Stimulated activated CD8-positive, alpha-beta memory T cell treated with anti-CD3 and anti-CD28 coated beads, Interleukin-12 subunit alpha, Interleukin-12 subunit beta, amount 100 ng/mL, for 4 hours (primary cell): ENCODE results near the gene VIPR2.
"Not testable (repeated sequence)": the region's sequence is repeated elsewhere in the genome, so short reads cannot be mapped to it uniquely, and the experiment has no call there.

ENCODE experiments used
- DNase-seq: peaks from one replicate; pipeline ENCODE4 v3.0.0-alpha.2; 2020; ENCODE audit warnings: low read depth

Gene VIPR2

DNA sequence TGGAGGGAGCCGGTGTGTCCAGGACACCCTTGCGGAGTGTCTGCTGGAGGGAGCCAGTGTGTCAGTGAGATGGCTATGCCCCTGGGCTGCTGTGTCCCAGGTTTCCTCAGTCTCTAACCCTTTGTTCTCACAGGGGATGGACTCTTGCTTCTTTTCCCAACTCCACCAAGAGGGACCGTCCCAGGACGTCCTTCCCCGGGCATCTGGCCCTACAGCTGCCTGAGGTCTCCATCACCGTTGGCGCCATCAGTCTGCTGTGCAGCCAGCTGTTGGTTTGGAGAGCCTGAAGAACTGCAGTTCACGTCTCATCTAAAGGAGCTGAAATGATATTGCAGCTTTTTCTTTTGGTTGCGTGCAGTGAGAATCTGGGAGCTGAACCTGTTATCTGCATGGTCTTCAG, 136.2 kb downstream of the VIPR2 start:
- no peak for DNase-seq

DNA sequence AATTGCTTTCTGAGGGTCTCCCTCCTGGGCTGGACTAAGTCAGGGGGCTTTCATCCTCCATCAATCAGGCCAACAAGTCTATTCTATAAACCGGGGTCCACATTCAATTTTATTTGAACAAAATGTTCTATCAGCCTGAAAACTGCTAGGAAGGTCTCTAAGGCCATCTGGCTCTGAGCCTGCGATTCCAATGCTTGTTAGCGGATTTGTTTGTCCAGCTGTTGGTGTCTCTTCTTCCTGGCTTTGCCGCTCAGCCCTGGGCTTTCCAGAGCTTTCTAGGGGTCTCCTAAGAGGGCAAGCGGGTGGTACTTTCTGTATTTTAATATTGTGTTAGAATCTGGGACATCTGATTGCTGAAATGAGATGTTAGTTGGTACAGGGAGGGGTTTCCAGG, 136.7 kb downstream of the VIPR2 start:
- DNase-seq = no peak

DNA sequence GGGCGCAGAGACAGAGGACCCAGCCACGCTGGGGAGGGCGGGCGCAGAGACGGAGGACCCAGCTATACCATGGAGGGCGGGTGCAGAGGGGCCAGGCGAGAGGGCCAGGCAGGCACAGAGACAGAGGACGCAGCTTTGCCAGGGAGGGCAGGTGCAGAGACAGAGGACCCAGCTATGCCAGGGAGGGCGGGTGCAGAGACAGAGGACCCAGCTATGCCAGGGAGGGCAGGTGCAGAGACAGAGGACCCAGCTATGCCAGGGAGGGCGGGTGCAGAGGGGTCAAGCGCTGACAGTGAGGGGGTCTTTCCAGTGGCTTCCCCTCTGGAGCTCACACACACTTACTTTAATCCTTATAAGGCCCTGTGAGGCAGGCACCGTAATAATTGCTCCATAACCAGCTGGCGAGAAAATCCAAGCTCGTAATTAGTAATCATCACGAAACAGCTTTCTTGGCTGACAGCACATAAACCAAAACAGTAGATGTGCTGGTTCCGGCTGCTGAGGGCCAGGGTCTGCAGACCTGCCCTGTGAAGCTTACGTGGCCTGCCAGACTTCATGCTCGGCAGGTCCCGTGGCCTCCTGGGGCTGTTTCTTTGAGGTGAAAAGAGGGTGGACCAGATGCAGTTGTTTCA, 137.2 kb downstream of the VIPR2 start:
- DNase-seq = no peak

DNA sequence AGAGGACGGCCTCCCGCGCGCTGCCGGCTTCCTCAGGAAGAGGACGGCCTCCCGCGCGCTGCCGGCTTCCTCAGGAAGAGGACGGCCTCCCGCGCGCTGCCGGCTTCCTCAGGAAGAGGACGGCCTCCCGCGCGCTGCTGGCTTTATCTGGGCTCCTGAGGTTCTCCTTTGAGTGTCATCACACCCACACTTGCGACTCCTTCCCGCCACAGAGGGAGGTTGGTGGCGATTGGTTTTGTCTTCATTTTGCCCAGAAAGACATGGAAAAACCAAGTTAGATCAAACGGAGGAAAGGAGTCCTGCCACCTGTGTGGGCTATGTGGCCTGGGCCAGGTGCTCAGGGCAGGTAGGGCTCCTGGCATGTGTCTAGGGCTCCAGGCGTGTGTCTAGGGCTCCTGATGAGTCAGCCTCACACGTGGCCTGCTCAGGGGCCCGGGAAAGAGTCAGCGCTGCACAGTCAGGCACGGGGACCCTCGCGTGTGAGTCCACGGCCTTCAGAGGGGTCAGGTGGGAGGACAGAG, 138.0 kb downstream of the VIPR2 start:
- DNase-seq = no peak

DNA sequence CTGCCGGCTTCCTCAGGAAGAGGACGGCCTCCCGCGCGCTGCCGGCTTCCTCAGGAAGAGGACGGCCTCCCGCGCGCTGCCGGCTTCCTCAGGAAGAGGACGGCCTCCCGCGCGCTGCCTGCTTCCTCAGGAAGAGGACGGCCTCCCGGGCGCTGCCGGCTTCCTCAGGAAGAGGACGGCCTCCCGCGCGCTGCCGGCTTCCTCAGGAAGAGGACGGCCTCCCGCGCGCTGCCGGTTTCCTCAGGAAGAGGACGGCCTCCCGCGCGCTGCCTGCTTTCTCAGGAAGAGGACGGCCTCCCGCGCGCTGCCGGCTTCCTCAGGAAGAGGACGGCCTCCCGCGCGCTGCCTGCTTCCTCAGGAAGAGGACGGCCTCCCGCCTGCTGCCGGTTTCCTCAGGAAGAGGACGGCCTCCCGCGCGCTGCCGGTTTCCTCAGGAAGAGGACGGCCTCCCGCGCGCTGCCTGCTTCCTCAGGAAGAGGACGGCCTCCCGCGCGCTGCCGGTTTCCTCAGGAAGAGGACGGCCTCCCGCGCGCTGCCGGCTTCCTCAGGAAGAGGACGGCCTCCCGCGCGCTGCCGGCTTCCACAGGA, 138.6 kb downstream of the VIPR2 start:
- DNase-seq = not testable (repeated sequence)

DNA sequence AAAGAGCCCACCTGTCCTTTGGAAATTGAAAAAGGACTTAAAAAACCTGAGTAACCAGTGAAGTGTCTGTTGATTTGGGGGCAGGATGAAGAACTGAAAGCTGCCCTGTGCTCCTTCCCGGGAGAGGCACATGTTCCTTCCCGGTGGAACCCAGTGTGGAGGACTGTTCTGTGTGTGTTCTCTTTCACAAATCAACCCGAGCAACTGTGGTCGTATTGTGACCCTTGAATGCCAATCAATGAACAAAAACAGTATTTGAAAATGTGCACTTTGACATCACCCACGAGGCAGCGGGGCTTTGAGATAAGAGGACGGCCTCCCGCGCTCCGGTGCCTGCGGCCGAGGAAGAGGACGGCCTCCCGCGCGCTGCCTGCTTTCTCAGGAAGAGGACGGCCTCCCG, 139.0 kb downstream of the VIPR2 start:
- no peak for DNase-seq

DNA sequence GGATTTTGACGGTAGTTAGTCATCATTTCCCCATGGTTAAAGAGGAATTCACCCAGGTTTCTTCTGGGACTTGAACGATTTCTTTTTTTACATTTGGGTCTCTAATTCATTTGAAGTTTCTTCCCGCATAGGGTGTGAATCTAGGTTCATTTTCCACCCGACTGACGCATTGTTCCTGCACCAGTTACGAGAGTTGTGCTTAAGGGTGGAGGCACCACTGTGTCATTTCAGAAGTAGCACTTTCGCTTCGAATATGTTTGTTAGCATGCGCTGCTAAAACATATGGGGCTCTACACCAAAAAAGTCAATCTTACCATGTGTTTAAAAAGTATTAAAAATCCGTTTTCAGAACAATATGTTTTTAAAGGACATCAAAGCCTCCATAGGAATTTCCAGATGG, 140.3 kb downstream of the VIPR2 start:
- DNase-seq = no peak

DNA sequence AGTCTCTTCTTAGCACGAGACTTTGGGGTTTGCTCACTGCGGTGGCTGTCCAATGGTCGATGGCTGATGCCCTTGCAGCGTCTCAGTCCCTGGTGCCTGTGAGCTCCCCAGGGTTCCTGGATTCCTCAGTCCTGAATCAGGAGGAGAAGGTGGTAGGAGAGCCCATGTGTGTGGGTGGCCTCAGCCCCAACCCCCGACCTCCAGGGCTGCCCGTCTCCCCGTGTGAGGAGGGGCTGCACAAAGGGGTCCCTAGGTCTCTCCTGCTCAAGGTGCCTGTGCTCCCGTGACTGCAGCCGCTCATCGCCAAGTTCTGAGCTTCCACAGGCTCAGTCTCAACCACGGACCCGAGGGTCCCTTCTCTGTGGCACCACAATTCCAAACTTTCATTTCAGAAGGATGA, 142.9 kb downstream of the VIPR2 start:
- no peak for DNase-seq

DNA sequence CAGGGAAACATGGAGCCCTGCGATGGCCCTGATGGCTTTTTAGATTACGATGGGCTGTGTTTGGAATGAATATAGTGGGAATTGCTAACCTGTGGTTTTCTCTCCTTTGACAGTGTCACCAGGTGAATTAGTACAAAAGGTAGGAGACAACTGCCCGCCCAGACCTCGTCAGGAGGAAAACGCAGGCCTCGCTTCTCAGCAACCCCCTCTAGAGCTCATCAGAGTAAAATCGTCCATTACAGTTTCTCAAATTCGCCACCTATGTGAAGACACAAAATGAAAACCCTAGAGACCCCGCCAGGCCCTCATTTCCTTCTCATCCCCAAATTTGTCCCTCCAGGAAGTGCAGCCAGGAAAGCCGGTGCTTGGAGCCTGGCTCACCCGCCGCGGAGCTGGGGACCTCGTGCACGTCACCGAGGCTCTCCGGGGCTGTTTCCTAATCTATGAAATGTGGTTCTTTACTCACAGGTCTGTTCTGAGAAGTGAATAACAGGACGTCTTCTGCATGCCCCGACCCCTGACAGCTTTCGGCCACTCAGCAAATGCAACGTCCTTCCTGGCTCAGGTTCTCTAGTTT, 143.7 kb downstream of the VIPR2 start:
- DNase-seq = no peak

DNA sequence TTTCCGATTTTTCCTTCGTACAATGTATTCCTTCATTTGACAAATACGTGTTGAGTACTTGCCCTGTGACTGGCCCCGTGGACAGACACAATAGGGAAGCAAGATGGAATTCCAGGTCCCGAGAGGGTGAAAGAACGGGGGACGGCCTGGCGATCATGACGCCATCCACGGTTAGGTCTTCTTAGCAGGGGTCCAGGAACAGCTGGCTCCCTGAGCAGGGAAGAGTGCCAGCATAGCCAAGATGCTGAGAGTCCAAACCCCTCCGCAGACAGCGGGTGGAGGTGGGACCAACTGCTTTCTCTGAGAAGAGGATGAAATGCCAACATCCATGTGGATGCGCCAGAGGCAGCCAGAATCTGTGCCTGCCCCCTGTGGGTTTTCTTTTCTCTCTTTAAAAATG, 144.6 kb downstream of the VIPR2 start:
- no peak for DNase-seq

DNA sequence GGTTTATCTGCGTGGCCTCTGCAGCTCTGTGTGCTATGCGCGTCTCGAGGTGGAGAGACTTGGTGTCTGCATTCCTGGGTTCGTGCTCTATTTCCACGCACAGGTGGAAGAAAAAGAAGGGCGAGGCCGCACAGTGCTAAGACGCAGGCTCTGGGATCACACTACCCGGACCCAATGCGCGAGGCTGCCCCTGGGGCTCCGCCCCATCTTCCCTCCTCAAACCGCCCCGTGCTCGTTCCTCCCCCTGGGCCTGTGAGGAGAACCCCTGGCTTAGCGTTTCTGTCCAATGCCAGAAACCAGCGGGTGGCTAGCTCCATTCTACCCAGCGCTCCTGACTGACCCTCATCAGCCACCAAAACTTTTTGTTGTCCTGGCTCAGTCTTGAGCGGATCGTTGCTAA, 145.2 kb downstream of the VIPR2 start:
- no peak for DNase-seq

DNA sequence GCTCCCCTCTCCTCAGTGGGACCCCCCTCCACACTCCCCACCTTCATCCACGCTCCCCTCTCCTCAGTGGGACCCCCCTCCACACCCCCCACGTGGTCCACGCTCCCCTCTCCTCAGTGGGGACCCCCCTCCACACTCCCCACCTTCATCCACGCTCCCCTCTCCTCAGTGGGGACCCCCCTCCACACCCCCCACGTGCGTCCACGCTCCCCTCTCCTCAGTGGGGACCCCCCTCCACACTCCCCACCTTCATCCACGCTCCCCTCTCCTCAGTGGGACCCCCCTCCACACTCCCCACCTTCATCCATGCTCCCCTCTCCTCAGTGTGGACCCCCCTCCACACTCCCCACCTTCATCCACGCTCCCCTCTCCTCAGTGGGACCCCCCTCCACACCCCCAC, 146.4 kb downstream of the VIPR2 start:
- DNase-seq = not testable (repeated sequence)

DNA sequence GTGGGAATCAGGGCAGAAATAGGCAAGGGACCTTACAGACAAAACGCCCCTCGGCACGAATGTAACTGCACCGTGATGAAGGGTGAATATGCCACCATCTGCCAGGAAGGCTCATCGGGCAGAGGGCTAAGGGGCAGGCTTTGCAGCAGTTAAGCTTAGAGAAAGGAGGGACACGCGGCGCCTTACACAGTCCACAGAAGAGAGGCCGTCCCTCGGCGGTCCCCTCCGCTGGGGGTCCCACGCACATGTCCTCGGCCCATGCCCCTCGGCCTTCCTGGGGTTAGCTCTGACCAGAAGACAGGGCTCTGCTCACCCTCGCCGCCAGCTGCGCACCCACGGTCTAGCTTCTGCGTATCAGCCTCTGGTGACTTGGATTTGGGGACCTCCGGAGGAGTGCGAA, 147.2 kb downstream of the VIPR2 start:
- no peak for DNase-seq

DNA sequence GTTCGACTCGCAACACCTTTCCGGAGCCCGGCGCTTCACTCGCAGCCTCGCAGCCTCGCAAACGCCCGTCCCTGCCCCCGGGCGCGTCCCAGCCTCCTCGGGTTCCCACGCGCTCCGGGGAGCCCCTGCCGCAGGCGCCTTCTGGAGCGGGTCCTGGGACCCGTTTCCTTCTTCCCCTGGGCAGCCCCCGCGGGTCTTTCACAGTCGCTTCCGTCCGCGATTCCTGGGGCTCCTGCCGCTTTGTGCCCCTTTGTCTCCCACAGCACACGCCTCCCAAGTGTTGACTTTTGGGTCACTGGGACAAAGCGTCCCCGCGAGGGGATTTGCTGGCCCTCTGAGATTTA, 147.6 kb downstream of the VIPR2 start:
- no peak for DNase-seq

DNA sequence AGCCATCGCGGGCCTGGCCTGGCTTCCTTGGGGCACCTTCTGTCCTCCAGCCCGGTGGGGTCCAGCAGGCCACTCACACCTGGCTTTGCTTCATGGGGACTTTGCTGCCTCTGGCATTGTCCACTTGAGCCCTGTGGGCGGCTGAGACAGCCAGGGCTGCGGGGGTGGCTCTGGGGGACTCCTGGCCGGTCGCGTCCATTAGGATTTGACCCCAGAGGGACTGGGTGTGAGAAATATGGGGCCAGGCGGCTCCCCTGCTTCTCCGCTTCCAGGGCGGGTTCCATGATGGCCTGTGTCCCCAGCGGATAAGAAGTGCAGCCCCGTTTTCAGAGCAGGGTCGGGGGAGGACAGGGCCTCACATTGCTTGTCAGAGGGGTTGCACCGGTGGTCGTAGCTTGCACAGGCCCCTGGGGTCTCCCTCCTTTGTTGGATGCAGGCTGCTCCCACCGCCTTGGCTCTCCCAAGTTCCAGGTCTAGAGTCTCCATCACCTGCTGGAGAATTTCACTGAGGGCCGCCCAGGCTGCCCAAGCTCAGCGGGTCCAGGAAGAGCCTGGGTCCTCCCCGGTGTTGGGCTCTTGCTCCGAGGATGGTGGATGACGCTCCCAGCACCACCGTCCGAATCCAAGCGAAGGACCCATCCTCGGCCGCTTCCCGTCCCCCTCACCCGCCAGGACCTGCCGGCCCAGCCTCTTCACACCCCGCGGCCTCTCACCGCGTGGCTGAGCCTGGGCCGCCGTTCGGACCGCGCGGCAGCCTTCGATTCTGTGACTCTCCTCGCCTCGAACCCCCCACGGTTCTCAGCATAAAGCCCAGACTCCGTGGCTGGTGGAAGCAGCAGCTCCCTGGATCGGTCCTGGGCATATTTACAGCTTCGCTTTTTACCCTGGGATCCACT, 148.2 kb downstream of the VIPR2 start:
- DNase-seq = no peak

DNA sequence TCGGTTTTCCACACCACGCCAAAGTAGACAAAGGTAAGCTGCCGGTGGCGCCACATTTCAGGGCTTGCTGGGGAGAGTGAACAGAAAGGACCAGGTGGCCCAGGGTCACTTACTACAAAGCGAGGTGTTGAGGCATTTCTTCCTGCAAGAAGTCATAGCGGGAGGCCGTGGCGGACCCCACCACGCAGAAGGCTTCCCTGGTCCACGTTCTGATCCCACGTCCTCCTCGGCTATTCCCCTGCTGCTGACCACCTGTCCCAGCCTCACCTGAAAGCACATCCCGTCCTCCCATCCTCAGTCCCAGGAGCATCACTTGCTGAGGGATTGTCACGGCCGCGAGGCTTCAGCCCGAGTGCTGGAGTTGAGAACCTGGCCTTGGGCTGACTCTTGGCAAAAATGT, 149.2 kb downstream of the VIPR2 start:
- no peak for DNase-seq

DNA sequence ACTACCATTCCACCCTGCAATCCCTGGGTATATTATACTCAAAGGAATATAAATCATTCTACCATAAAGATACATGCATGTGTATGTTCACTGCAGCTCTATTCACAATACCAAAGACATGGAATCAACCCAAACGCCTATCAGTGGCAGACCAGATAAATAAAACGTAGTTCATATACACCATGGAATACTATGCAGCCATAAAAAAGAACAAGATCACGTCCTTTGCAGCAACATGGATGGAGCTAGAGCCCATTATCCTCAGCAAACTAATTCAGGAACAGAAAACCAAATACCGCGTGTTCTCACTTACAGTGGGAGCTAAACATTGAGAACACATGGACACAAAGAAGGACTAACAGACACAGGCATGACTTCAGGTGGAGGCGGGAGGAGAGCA, 150.0 kb downstream of the VIPR2 start:
- DNase-seq = no peak

DNA sequence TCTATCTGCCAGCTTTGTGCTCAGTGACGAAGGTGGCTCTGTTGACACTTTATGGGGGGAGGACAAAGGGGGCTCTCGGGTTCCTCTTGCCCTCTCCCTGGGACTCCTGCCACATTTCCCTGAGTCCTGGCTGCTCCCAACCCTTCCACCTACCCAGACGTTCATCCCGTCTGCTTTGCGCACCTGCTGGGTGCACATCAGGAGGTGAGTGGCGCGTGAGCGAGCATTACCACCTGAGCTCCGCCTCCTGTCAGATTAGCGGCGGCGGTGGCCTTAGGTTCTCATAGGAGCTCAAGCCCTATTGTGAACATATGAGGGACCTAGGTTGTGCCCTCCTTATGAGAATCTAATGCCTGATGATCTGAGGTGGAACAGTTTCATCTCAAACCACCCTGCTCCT, 151.1 kb downstream of the VIPR2 start:
- DNase-seq = no peak

DNA sequence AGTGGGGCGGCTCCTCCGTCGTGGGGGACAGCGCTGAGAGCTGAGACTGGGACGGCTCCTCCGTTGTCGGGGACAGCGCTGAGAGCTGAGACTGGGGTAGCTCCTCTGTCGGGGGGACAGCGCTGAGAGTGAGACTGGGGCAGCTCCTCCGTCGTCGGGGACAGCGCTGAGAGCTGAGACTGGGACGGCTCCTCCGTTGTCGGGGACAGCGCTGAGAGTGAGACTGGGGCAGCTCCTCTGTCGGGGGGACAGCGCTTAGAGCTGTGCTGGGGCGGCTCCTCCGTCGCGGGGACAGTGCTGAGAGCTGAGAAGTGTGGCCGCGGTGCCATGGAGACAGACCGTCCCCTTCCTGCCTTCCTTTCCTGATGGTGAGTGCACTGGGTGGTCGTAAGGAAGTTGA, 151.9 kb downstream of the VIPR2 start:
- no peak for DNase-seq

DNA sequence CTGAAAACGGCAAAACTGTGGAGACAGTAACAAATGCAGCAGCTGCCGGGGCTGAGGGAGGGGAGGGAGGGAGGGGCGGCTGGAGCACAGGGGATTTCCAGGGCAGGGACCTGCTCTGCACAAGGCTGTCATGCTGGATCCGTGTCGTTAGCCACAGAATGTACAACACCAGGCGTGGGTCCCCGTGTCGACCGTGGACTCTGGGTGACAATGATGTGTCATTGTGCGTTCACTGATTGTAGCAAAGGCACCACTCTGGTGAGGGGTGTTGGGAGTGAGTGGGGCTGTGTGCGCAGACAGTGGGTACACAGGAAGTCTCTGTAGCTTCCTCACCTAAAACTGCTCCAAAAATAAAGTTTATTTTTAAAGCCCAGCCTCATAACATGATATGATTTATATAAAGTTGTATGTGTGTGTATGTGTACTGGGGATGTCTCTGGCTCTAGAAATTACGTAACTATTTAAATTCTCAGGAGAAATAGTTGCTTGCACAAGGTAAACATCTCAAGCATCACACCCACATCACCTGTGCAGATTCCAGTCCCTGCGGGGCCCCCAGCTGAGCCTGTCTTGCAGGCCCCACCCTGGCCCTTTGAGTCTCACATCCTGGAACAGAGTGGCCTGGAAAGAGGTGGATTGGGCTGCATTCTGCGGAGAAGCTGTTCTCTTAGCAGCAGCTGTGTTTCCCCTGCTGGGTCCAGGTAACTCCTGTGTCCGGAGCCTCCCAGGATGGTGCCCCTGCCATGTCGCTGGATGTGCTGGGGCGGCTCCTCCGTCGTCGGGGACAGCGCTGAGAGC, 152.6 kb downstream of the VIPR2 start:
- no peak for DNase-seq

DNA sequence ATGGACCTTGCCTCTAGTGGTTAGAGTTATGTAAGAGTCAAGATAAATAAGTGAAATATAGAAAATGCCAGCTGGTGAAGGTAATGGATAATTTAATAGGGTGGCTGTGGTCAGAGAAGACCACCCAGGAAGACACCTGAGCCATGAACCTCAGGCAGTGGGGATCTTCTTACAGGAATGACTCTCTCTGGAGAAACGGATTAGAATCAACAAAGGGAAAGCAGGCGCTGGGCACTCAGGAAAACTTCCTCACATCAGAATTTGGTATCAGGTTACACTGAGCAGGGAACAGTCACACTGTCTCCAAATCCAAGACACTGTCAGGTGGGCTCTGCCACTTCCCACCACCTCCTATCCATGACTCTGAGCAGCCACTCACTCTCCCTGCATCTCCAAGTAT, 155.7 kb downstream of the VIPR2 start:
- no peak for DNase-seq

DNA sequence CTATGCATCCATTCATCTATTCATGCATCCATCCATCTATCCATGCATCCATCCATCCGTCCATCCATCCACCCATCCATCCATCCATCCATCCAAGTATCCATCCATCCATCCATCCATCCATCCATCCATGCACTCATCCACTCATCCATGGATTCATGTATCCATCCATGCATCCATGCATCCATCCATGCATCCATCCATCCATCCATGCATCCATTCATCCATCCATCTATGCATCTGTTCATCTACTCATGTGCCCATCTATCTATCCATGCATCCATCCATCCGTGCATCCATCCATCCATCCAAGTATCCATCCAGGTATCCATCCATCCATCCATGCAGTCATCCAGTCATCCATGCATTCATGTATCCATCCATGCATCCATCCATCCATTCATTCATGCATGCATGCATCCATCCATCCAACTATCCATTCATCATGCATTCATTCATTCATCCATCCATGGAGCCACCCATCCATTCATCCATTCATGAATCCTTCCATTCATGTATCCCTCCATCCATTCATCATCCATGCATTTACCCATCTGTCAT, 156.3 kb downstream of the VIPR2 start:
- no peak for DNase-seq
